ENCODE measurements around the gene LIPK. TPM values are rescaled to one million over a fixed set of nuclear protein-coding genes. Genes with fewer than 3 reads are reported as not detected.

LIPK gene
- total and polyA plus RNA-seq, 2 donors from 2014 or later: not detected

DNA sequence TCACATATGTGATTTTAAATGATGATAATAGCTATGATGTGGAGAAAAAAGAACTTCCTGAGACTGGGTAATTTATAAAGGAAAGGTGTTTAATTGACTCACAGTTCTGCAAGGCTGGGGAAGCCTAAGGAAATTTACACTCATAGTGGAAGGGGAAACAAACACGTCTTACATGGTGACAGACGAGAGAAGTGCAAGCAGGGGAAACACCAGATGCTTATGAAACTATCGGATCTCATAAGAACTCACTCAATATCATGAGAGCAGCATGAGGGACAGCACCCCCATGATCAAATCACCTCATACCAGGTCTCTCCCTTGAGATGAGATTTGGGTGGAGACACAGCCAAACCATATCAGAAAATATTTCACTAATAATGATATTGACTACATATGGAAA, 49.7 kb downstream of the LIPK start:
- Histone ChIP-seq H3K27me3 (ENCODE audit: control insufficient read depth, insufficient read depth, low read length) (no peaks in the 10 kb centered on the region), H3K9me3 (ENCODE audit: control insufficient read depth in 2 of 3, insufficient read depth in 1 of 3, low read length in 3 of 3) (no peaks in the 10 kb centered on the region), H3K9ac (ENCODE audit: low read length in 3 of 3) (no peak overlapping the region), H3K4me1 (ENCODE audit: control insufficient read depth in 2 of 3, insufficient read depth in 2 of 3, low read depth in 1 of 3, low read length in 3 of 3) (no peaks in the 10 kb centered on the region), H3K4me3 (ENCODE audit: low read length in 3 of 3) (no peak overlapping the region), H3K36me3 (ENCODE audit: control insufficient read depth in 2 of 3, insufficient read depth in 3 of 3, low read length in 3 of 3) (no peaks in the 10 kb centered on the region), H3K27ac (ENCODE audit: low read depth in 2 of 2, low read length in 2 of 2) (no peak overlapping the region)
- DNase-seq (no peak), FAIRE-seq (no peak)
- intact Hi-C loops (cut with DNase I): no loop called here
- TF ChIP-seq, protein P1, sequence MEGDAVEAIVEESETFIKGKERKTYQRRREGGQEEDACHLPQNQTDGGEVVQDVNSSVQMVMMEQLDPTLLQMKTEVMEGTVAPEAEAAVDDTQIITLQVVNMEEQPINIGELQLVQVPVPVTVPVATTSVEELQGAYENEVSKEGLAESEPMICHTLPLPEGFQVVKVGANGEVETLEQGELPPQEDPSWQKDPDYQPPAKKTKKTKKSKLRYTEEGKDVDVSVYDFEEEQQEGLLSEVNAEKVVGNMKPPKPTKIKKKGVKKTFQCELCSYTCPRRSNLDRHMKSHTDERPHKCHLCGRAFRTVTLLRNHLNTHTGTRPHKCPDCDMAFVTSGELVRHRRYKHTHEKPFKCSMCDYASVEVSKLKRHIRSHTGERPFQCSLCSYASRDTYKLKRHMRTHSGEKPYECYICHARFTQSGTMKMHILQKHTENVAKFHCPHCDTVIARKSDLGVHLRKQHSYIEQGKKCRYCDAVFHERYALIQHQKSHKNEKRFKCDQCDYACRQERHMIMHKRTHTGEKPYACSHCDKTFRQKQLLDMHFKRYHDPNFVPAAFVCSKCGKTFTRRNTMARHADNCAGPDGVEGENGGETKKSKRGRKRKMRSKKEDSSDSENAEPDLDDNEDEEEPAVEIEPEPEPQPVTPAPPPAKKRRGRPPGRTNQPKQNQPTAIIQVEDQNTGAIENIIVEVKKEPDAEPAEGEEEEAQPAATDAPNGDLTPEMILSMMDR (IDR thresholded peaks at IDR 0.05; ENCODE audit: borderline replicate concordance, extremely low read depth, insufficient read depth): no peak

DNA sequence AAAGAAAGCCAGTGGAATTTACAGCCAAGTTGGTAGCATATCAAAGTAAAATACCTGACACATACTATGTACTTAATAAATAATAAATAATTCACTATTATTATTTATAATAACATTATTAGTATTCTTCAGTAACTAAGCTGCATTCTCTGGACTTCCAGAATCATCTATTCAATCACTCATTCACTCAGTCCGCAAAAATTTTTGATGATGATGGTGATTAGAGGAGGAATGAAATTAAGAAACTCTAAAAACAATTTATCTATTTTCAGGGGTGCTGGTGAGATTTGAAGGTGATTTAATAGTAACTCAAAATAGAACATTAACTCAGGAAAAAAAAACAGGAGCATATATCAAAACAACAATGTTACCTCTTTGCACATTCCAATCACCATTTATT, 50.6 kb downstream of the LIPK start:
- FAIRE-seq (no peak), DNase-seq (no peak)
- intact Hi-C loops (cut with DNase I): no loop called here
- Histone ChIP-seq H3K27me3 (ENCODE audit: control insufficient read depth, insufficient read depth, low read length) (no peaks in the 10 kb centered on the region), H3K4me3 (ENCODE audit: low read length in 3 of 3) (no peak overlapping the region), H3K9me3 (ENCODE audit: control insufficient read depth in 2 of 3, insufficient read depth in 1 of 3, low read length in 3 of 3) (no peaks in the 10 kb centered on the region), H3K4me1 (ENCODE audit: control insufficient read depth in 2 of 3, insufficient read depth in 2 of 3, low read depth in 1 of 3, low read length in 3 of 3) (no peaks in the 10 kb centered on the region), H3K36me3 (ENCODE audit: control insufficient read depth in 2 of 3, insufficient read depth in 3 of 3, low read length in 3 of 3) (no peaks in the 10 kb centered on the region), H3K9ac (ENCODE audit: low read length in 3 of 3) (no peak overlapping the region), H3K27ac (ENCODE audit: low read depth in 2 of 2, low read length in 2 of 2) (no peak overlapping the region)
- TF ChIP-seq, protein P1 (IDR thresholded peaks at IDR 0.05; ENCODE audit: borderline replicate concordance, extremely low read depth, insufficient read depth): no peak

DNA sequence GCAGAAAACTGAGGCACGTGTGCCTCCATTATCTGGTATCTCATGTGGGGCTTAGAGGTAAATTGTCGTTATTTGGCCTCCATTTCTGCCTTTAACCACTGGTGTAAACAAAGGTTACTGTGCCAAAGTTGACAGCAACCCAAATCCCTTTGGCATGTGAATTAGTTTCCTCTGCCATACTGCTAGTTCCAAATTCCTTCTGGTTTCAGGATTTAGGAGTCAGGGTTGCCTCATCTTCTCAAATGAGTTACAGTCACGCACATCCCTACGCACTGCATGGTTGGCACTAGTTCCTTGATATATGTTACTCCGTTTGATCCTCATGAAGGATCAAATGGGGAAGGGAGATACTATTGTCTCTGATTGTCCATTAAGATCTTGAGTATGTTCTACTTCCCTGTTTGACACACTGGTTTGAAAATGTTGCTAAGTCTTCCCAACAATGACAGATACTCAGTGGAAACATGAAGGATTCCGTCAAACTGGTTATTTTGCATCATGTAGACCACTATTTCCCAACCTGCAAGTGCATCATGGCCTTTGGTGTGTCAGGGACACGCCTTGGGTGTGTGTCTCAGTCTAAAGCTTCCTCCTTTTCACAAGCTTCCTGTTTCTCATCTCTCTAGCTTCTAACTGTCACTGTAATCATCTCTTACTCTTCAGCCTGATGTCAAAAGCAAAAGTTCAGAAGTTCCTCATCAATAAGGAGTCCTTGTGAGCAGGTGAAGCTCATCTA, 53.5 kb downstream of the LIPK start, which contains the start of gene LIPN:
Gene LIPN, plus strand, starts transcription at position 655 of the 736 bp plus-strand sequence. CDS start 1,386 bp downstream, outside the sequence.
- Histone ChIP-seq H3K9me3 (ENCODE audit: control insufficient read depth in 2 of 3, insufficient read depth in 1 of 3, low read length in 3 of 3) (no peaks in the 10 kb centered on the region), H3K4me1 (ENCODE audit: control insufficient read depth in 2 of 3, insufficient read depth in 2 of 3, low read depth in 1 of 3, low read length in 3 of 3) (no peaks in the 10 kb centered on the region), H3K27ac (ENCODE audit: low read depth in 2 of 2, low read length in 2 of 2) (no peak within 1 kb of the TSS), H3K36me3 (ENCODE audit: control insufficient read depth in 2 of 3, insufficient read depth in 3 of 3, low read length in 3 of 3) (no peaks in the 10 kb centered on the region), H3K27me3 (ENCODE audit: control insufficient read depth, insufficient read depth, low read length) (no peaks in the 10 kb centered on the region), H3K9ac (ENCODE audit: low read length in 3 of 3) (no peak within 1 kb of the TSS), H3K4me3 (ENCODE audit: low read length in 3 of 3) (no peak within 1 kb of the TSS)
- TF ChIP-seq, protein P1 (IDR thresholded peaks at IDR 0.05; ENCODE audit: borderline replicate concordance, extremely low read depth, insufficient read depth): no peak
- intact Hi-C loops (cut with DNase I): no loop called here
- FAIRE-seq (no peak), DNase-seq (no peak)

Measured in kidney (tissue), 14 donors.